HG02678 (cell line): ENCODE measurements around the gene TRIM72.
A peak's percentile ranks its signal among the peaks of the same experiment; 100 is the strongest.
"Not testable (repeated sequence)": the region's sequence is repeated elsewhere in the genome, so short reads cannot be mapped to it uniquely, and the experiment has no call there.

ENCODE experiments used
- ATAC-seq: cut with Tn5 transposase; IDR thresholded peaks from one replicate; pipeline ENCODE4 v1.9.1; 2021; ENCODE audit warnings: mild to moderate bottlenecking, moderate library complexity; ENCODE audit not compliant: unreplicated experiment

TRIM72 gene

GRCh38 chr16:31190818-31191444, 23.0 kb upstream of the TRIM72 start:
- ATAC-seq: no peak

- ATAC-seq: no peak
These were observed 22.1 kb upstream of the TRIM72 start for GRCh38 chr16:31191697-31192428.

DNA sequence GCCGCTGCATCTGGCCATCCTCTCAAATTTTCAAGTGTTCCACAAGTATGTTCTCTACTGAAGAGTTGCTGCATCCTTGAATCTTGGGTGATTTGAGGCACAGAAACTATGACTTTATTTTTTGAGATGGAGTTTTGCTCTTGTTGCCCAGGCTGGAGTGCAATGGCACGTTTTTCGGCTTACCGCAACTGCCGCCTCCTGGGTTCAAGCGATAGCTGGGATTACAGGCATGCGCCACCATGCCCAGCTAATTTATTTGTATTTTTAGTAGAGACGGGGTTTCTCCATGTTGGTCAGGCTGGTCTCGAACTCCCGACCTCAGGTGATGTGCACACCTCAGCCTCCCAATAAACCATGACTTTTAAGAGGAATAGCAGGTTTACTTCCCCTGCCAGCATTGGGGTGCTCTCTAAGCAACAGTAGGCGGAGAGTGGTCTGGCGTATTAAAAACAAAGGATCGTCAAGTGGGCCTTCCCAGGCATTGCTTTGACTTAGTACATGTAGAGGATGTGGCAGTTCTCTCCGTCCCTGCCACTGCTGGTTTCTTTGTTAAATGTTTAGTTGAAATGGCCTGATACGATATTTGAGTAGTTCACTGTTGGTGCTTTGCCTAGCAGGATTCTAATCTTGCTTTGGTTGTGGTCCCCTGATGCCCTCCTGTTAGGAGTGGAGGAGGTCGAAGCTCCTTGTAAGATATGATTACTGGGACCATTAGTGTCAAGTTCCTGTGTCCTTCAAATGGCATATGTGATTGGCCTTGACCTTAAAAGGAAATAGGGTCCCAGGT, 20.9 kb upstream of the TRIM72 start:
- ATAC-seq: no peak

- no peak for ATAC-seq
These were observed 20.0 kb upstream of the TRIM72 start for GRCh38 chr16:31193874-31194273.

DNA sequence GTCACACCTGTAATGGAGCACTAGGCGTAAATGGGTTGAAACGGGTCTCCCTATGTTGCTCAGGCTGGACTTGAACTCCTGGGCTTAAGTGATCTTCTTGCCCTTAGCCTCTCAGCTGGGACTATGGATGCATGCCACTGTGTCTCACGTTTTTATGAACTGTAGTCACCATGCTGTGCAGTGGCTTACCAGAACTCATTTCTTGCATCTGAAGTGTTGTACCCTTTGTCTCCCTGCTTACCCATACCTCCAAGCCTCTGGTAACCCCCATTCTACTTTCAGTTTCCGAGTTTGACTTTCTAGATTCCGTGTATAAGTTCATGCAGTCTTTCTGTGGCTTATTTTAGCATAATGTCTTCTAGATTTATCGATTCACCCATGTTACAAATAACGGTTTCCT, 19.0 kb upstream of the TRIM72 start:
- ATAC-seq: no peak

- not testable (repeated sequence) for ATAC-seq
These were observed 18.1 kb upstream of the TRIM72 start for GRCh38 chr16:31195861-31196260.

DNA sequence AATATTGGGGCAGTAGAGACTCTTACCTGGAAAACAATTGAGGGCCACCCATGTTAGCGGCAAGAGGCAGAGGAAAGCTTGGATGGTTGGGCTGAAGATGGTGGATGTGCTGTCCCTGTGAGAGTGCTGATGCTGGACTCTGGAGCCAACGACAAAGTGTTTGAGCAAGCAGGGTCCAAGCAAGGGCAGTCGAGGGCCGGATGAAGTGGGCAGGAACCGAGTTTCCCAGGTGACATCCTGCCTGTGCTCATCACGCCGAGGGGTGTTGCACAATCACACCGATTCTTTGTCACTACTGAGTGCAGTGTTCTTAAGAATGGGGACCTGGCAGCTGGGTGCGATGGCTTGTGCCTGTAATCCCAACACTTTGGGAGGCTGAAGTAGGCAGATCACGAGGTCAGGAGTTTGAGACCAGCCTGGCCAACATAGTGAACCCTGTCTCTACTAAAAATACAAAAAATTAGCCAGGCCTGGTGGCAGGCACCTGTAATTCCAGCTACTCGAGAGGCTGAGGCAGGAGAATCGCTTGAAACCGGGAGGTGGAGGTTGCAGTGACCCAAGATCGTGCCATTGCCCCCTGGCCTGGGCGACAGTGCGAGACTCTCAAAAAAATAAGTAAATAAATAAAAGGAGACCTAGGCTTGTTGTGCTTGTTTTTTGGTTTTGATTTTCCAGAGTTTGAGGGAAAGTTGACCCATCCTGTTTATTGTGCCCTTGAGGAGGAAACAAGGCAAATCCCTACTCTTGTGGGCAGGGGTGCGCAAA, 17.4 kb upstream of the TRIM72 start:
- ATAC-seq: no peak

DNA sequence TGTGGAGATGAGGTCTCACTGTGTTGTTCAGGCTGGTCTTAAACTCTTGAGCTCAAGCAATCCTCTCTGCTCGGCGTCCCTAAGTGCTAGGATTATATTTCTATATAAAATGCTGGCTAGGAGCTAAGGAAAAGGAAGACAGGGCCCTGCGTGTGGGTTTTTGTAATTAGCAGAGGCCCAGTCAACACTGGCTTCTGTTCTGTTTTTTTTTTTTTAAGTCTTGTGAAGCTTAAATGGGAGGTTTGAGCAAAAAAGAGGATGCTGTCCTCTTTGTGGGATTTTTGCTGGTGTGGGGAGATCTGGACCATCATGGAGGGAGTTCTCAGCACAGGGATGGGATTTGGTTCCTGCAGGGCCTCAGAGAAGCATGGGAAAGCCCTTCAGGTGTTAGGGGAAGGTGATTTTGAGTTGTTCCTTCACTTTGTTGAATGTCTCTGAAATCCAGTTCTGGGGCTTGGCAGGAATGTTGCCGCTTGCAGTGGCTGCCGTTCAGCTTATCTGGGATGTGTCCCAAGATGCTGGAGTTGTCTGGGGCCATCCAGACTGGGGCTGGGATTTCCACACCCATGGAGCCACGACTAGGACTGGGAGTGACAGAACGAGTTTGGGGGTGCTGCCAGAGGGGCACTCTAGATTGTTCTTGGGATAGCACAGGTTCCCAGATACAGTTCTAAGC, 15.6 kb upstream of the TRIM72 start:
- ATAC-seq: no peak

GRCh38 chr16:31199430-31200041, 14.4 kb upstream of the TRIM72 start:
- no peak for ATAC-seq

DNA sequence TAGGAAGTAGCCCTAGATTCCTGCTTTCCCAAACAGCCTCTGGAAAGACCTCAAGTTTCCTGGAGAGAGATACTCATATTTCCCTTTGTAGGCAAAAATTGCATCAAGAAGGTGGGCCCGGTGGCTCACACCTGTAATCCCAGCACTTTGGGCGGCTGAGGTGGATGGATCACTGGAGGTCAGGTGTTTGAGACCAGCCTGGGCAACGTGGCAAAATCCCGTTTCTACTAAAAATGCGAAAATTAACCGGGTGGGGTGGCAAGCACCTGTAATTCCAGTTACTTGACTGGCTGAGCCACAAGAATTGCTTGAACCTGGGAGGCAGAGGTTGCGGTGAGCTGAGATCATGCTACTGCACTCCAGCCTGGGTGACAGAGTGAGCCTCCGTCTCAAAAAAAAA, 13.8 kb upstream of the TRIM72 start:
- not testable (repeated sequence) for ATAC-seq

DNA sequence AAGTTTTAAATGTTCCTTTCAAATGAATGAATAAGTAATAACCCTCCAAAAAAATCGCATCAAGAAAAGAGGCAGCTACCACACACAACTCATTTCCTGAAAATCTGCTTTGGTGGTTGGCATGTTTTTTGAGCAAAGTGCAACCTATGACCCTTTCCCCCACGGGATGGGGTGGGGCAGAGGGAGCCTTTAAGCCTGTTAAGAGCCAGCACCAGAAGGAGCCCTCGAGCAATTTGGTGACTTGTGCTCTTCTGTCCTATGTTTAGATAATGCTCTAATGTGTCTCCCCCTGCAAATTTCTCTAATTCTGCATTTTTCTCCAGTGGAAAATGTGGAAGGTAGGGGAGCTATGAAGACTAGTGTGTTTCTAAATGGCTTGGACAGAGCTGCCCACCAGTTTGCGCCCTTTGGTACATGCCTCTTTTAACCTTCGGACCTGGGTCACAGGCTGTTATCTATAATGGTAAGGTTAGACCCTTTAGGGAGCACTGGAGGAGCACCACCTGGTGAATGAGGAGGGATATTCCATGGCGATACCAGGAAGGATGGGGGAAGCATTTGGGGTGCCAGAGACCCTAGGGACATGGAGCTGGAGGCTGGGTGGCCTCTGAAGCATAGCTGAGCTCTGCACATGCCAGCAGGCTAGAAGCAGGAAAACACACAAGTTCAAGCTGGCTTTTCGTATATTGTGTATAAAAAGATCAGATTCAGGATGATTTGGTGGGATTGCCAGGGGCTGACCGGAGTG, 12.9 kb upstream of the TRIM72 start:
- no peak for ATAC-seq

DNA sequence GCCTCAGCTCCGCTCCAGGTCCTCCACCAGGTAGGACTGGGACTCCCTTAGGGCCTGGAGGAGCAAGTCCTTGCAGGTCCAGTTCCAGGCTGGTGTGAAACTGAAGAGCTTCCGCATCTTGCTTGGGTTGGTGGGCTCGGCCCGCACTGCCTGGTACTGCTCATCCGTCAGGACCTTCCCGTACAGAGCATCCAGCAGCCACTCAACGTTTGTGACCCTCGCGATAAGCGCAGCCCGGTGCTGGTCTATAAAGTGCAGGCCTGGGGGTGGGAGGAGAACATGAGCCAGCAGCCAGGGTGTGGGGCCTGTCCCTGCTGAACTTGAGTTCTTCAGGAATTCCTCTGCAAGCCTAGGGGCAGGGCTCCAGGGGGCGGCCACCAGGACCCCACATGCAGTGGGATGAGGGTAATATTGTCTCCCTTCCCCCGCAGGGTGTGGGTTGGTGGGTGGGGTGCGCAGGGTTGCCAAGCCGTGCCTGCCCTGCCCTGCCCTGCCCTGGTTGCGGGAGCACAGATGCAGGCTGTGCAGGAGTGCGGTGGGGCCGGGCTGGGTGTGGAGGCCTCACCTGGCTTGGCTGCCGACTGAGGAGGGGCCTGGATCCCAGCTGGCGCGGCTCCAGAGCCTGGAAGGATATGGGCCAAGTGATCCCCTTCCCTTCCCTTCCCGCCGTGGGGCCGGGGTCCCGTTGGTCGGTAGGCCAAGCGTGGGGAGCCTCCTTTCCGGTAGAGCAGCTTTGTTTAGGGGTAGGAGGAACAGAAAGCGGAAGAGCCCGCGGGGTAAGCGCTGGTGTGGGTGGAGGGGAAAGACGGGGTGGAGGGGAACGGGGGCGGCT, 12.1 kb upstream of the TRIM72 start:
- peak; percentile 51 for ATAC-seq

DNA sequence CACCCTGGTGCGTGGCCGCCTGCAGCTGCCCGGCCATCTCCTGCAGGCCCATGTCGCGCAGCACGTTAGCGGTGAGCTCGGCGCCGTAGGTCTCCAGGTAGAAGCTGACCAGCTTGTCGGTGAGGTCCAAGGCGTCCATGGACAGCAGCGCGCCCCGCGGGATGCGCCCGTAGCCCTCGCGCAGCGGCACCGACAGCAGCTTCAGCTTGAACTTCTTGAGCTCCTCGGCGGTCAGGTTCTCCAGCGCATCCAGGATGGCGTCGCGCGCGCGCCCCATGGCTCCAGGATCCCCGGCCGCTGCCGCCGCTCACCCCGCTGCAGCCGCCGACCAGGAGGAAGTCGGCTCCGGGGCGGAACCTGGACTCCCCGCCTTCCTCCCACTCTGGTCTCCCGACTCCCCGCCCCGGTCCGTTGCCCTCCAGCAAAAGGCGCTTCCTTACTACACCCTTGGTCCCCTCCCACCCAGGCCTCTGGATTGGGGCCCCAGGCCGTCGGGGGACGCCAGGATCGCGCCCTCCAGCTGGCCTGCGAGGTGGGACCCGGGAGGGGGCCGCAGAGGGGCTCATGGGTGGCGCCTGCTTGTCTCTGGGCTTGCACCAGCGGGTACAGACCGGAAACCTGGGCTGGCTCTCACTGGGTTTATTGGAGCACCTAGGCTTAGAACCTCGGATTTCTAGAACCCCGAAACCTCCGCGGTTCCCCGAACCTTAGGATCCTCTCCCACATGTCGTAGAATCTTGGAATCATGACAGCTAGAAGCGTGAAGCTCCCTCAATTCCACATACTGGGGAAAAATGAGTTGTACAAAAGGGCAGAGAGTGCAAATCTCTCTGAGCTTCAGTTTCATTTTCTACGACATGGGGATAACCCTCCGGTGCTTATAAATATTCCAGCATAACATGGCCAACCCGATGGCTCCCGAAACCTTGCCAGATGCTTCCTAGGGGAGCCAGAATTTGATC, 11.2 kb upstream of the TRIM72 start, which contains the start of gene PYCARD:
TSS of gene PYCARD (minus strand) at position 347 of the 962 bp plus-strand sequence. CDS start at position 277, 70 bp downstream.
- ATAC-seq: peak; percentile 30

DNA sequence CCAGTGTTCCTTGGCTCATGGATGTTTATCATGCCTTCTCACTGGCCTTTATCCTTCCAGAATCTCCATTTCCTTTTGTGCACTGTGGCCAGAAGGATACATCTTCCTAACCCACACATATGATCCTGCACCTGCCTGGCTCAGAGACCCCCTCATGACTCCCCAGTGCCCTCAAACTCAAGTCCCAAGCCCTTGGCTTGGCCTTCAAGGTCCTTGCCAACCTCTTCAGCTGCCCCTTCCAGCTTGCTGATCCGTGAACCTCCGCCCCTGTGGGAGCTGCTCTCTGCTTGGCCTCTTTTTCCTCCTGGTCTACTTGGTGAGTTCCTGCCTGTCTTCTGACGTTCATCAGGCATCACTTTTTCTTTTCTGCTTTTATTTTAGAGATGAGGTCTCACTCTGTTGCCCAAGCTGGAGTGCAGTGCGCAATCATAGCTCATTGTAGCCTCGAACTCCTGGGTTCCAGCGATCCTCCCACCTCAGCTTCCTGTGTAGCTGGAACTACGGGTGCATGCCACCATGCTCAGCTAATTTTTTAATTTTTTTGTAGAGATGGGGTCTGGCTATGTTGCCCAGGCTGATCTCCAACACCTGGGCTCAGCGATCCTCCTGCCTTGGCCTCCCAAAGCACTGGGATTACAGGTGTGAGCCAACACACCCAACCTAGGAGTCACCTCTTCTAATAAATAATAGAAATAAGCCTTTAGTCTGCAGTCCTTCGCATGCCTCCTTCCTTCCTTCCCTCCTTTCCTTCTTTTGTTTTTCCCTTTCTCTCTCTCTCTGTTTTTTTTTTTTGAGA, 8.8 kb upstream of the TRIM72 start:
- no peak for ATAC-seq

DNA sequence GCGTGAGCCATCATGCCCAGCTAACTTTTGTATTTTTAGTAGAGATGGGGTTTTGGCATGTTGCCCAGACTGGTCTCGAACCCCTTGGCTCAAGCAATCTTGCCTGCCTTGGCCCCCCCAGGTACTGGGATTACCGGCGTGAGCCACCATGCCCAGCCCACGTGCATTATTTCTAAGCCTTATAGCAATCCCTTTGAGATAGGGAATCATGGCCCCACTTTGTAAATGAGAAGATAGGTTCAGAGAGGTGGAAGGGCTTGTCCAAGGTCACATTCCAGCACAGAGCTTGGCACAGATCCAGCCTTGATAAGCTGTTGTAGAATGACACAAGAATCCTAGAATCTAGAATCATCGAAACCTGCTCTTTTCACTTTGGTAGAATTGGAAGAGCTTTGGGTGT, 7.1 kb upstream of the TRIM72 start:
- ATAC-seq: no peak

- no peak for ATAC-seq
These were observed 577 bp upstream of the TRIM72 start for GRCh38 chr16:31213342-31213741.
